ENCODE data around the gene SLC49A3. TPM values are rescaled to one million over a fixed set of nuclear protein-coding genes. Genes with fewer than 3 reads are reported as not detected.

Gene SLC49A3
- total RNA-seq, 3 donors from 2014 or later: 14.4 to 22.3 (median 18.3) TPM

- Histone ChIP-seq H3K27me3 (no peaks in the 10 kb centered on the region), H3K36me3 (no peaks in the 10 kb centered on the region), H3K9me3 (no peaks in the 10 kb centered on the region), H3K4me3 (no peak overlapping the region), H3K4me1 (peaks cover 23 to 25% of the 10 kb centered on the region in 2 donors), H3K27ac (no peak overlapping the region)
- intact Hi-C loops (cut with DNase I; ENCODE audit: low total_unique reads): loop anchor here (5.0 kb wide), 1 partner anchor 1883 kb away; no protein-coding TSS in a partner anchor
- TF ChIP-seq POLR2A (IDR thresholded peaks at IDR 0.05) (no peak), POLR2AphosphoS5 (IDR thresholded peaks at IDR 0.05) (no peak)
- TF ChIP-seq, protein P1, sequence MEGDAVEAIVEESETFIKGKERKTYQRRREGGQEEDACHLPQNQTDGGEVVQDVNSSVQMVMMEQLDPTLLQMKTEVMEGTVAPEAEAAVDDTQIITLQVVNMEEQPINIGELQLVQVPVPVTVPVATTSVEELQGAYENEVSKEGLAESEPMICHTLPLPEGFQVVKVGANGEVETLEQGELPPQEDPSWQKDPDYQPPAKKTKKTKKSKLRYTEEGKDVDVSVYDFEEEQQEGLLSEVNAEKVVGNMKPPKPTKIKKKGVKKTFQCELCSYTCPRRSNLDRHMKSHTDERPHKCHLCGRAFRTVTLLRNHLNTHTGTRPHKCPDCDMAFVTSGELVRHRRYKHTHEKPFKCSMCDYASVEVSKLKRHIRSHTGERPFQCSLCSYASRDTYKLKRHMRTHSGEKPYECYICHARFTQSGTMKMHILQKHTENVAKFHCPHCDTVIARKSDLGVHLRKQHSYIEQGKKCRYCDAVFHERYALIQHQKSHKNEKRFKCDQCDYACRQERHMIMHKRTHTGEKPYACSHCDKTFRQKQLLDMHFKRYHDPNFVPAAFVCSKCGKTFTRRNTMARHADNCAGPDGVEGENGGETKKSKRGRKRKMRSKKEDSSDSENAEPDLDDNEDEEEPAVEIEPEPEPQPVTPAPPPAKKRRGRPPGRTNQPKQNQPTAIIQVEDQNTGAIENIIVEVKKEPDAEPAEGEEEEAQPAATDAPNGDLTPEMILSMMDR (IDR thresholded peaks at IDR 0.05): no peak
- DNase-seq (ENCODE audit: low spot score in 2 of 2): no peak
Measured at GRCh38 chr4:684623-685327, 4.2 kb downstream of the SLC49A3 start.

DNA sequence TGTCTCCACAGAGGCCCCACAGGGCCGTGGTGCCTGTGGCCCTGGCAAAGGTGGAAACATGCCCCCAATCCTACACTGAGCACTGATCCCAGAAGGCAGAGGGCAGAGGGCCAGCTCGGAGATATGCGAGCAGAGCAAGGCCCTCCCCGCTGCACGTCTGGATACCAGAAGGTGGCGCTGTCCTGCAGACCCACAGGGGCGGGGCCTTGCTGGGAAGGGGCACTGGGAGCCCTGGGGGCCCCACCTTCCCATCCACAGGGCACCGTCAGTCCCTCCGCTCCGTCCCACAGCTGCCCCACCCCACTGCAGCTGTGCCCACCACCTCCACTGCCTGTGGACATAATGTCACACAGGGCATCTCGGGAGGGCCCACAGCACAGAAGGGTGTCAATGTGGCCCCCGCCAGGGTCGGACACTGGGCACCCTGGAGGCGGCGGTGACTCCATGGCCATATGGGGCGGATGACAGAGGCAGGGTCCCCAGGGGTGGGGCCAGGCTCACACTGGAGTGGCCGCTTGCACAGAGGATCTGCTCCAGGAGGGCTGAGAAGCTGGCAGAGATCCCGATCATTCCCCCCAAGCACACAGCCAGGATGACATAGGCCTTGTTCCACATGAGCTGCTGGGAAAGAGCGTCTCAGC, 4.8 kb downstream of the SLC49A3 start:
- no peak overlapping the region for H3K27ac ChIP-seq
- intact Hi-C loops (cut with DNase I; ENCODE audit: low total_unique reads): no loop called here
- no peak for TF ChIP-seq POLR2AphosphoS5 (IDR thresholded peaks at IDR 0.05)
- TF ChIP-seq, protein P1 (IDR thresholded peaks at IDR 0.05): peak in 2 of 3 donors; percentile 37 to 41

DNA sequence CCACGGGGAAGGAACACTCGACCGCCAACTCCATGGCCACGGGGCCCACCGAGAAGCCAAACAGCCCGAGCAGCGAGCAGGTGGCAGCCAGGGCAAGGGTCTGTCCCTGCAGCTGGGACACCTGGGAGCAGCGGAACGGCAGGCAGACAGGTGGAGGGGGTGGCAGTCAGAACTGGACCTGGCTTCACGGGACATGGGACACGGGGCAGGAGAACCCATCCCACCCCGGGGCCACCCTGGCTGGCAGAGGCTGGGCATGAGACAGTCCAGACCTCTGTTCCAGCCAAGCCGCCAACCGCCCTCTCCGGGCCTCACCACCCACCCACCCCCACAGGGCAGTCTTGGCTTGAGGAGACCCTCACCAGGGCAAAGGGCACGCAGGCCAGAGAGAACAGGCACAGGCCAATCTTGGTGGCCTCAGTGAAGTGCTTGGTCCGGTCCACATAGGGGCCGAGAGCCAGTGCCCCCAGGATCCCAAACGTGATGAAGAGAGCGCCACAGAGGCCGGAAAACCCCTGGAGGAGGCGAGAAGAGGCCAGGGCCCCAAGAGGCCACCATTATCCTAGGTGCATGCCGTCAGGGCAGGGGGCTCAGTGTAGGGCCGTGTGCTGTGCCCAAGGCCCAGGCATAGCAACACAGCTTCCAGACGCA, 5.6 kb downstream of the SLC49A3 start:
- intact Hi-C loops (cut with DNase I; ENCODE audit: low total_unique reads): no loop called here
- no peak overlapping the region for H3K4me3 ChIP-seq
- peaks cover 18 to 21% of the 10 kb centered on the region in 2 donors for H3K4me1 ChIP-seq
- H3K27me3 ChIP-seq: no peaks in the 10 kb centered on the region
- TF ChIP-seq POLR2A (IDR thresholded peaks at IDR 0.05) (no peak), POLR2AphosphoS5 (IDR thresholded peaks at IDR 0.05) (no peak)
- TF ChIP-seq, protein P1 (IDR thresholded peaks at IDR 0.05): no peak
- H3K36me3 ChIP-seq: no peaks in the 10 kb centered on the region
- no peaks in the 10 kb centered on the region for H3K9me3 ChIP-seq
- no peak overlapping the region for H3K27ac ChIP-seq
- DNase-seq (ENCODE audit: low spot score in 2 of 2): no peak

More for the DNA sequence above, 4.8 kb downstream of the SLC49A3 start:
- no peaks in the 10 kb centered on the region for H3K9me3 ChIP-seq
- no peaks in the 10 kb centered on the region for H3K36me3 ChIP-seq
- H3K4me1 ChIP-seq: peaks cover 19 to 23% of the 10 kb centered on the region in 2 donors
- no peak for DNase-seq (ENCODE audit: low spot score in 2 of 2)
- no peak overlapping the region for H3K4me3 ChIP-seq
- H3K27me3 ChIP-seq: no peaks in the 10 kb centered on the region

DNA sequence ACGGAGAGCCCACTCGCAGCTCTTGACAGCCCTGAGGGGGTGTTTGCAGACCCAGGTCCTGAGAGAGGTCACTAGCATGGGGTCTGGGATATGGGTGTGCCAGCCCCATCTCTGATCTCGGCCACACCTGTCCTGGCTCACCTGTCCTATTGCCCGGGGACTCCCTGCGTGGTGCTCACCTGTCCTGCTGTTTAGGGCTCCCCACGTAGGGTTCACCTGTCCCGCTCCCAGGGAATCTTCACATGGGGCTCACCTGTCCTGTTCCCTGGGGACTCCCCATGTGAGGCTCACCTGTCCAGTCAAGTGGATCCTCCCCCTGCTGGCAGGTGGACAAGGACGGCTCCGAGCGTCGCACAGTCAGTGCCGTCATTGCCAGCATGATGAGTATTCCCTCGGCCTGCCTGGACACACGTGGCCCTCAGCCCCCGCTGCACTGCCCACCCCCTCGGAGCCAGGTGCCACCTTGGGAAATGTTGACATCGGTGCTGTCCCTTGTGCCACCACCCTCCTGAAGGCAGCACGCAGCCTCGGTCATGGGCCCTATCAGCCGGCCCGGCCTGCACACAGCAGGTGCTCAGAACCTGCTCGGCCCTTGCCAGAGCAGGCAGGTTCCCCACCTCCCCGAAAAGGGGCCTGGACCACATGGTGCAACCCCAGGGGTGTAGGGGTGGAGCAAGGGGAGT, 6.3 kb downstream of the SLC49A3 start:
- Histone ChIP-seq H3K27me3 (no peaks in the 10 kb centered on the region), H3K27ac (no peak overlapping the region), H3K4me3 (peak overlapping the region in 2 of 3 donors; percentile 63 to 92), H3K36me3 (no peaks in the 10 kb centered on the region), H3K4me1 (peaks cover 13% of the 10 kb centered on the region in 2 donors), H3K9me3 (no peaks in the 10 kb centered on the region)
- intact Hi-C loops (cut with DNase I; ENCODE audit: low total_unique reads): no loop called here
- TF ChIP-seq POLR2AphosphoS5 (IDR thresholded peaks at IDR 0.05): no peak
- DNase-seq (ENCODE audit: low spot score in 2 of 2): no peak

- intact Hi-C loops (cut with DNase I; ENCODE audit: low total_unique reads): no loop called here
- peaks cover 10% of the 10 kb centered on the region in 2 donors for H3K4me1 ChIP-seq
- H3K4me3 ChIP-seq: peak overlapping the region in 2 of 3 donors; percentile 63 to 92
- DNase-seq (ENCODE audit: low spot score in 2 of 2): peak in 1 of 2 donors; percentile 63
- H3K27ac ChIP-seq: peak overlapping the region; percentile 25 to 27
- H3K36me3 ChIP-seq: no peaks in the 10 kb centered on the region
- H3K27me3 ChIP-seq: no peaks in the 10 kb centered on the region
- TF ChIP-seq POLR2A (IDR thresholded peaks at IDR 0.05): no peak
- TF ChIP-seq, protein P1 (IDR thresholded peaks at IDR 0.05): no peak
- TF ChIP-seq POLR2AphosphoS5 (IDR thresholded peaks at IDR 0.05): no peak
- H3K9me3 ChIP-seq: no peaks in the 10 kb centered on the region
Measured at GRCh38 chr4:681736-682451, 7.1 kb downstream of the SLC49A3 start.

Measured in breast epithelium (tissue), 4 donors.